Myocyte (in vitro differentiated cells): Measurements from ENCODE around the gene SPIN1. TPM values are rescaled to one million over a fixed set of nuclear protein-coding genes. Genes with fewer than 3 reads are reported as not detected.
A peak's percentile ranks its signal among the peaks of the same experiment; 100 is the strongest.

Source experiments
- DNase-seq: peaks from one replicate; pipeline ENCODE4 v3.0.0-alpha.2; 2012; ENCODE audit warnings: low read depth
- total RNA-seq: library from RNA; depleted of rRNA; stranded (reverse); fragments of >200 nt; gene quantifications from 2 replicates; pipeline ENCODE4 v1.2.3, GENCODE V29; 2014

Gene SPIN1
- total RNA-seq, 1 donor from 2014 or later: 63.2 TPM

GRCh38 chr9:88433583-88434255 lies 45.5 kb downstream of the SPIN1 start:
- no peak for DNase-seq

- DNase-seq: no peak
Measured at GRCh38 chr9:88435336-88435735, 47.1 kb downstream of the SPIN1 start.

GRCh38 chr9:88436379-88436778 lies 48.1 kb downstream of the SPIN1 start:
- no peak for DNase-seq

GRCh38 chr9:88437210-88438146 lies 49.2 kb downstream of the SPIN1 start:
- no peak for DNase-seq

- DNase-seq: no peak
Measured at GRCh38 chr9:88438811-88439210, 50.6 kb downstream of the SPIN1 start.

GRCh38 chr9:88441301-88442007 lies 53.2 kb downstream of the SPIN1 start:
- DNase-seq: no peak

- DNase-seq: no peak
Measured at GRCh38 chr9:88443480-88444113, 55.4 kb downstream of the SPIN1 start.

GRCh38 chr9:88446728-88447127 lies 58.5 kb downstream of the SPIN1 start:
- no peak for DNase-seq

- peak; percentile 56 for DNase-seq
Measured at GRCh38 chr9:88447431-88447830, 59.2 kb downstream of the SPIN1 start.

- no peak for DNase-seq
Measured at GRCh38 chr9:88451160-88451559, 62.9 kb downstream of the SPIN1 start.

GRCh38 chr9:88458716-88459465 lies 70.6 kb downstream of the SPIN1 start:
- DNase-seq: peak; percentile 44

GRCh38 chr9:88460587-88461332 lies 72.5 kb downstream of the SPIN1 start:
- DNase-seq: peak; percentile 41

- DNase-seq: no peak
Measured at GRCh38 chr9:88462191-88462590, 73.9 kb downstream of the SPIN1 start.

GRCh38 chr9:88464851-88465250 lies 76.6 kb downstream of the SPIN1 start:
- no peak for DNase-seq

- no peak for DNase-seq
Measured at GRCh38 chr9:88468226-88468625, 80.0 kb downstream of the SPIN1 start.

- peak; percentile 94 for DNase-seq
Measured at GRCh38 chr9:88476491-88477271, 88.4 kb downstream of the SPIN1 start.

GRCh38 chr9:88477300-88477751 lies 89.1 kb downstream of the SPIN1 start:
- peak; percentile 54 for DNase-seq

GRCh38 chr9:88478246-88478645 lies 90.0 kb downstream of the SPIN1 start:
- peak; percentile 12 for DNase-seq

GRCh38 chr9:88481933-88482332 lies 93.7 kb downstream of the SPIN1 start:
- no peak for DNase-seq
